Inferior parietal cortex (tissue), 1 donor: ENCODE measurements around the gene CMTM5.
"Not testable (repeated sequence)": the region's sequence is repeated elsewhere in the genome, so short reads cannot be mapped to it uniquely, and the experiment has no call there.

Experiments used
- DNase-seq: peaks from one replicate; pipeline ENCODE4 v3.0.0-alpha.2; 2016; ENCODE audit errors: extremely low spot score

CMTM5 gene

GRCh38 chr14:23414906-23415820 is 38.3 kb downstream of the CMTM5 start:
- DNase-seq = no peak

- DNase-seq = no peak
Observed at GRCh38 chr14:23415821-23416778, 39.3 kb downstream of the CMTM5 start.

- DNase-seq = no peak
Observed at GRCh38 chr14:23416801-23417200, 40.0 kb downstream of the CMTM5 start.

GRCh38 chr14:23417269-23417668 is 40.4 kb downstream of the CMTM5 start:
- DNase-seq = not testable (repeated sequence)

- DNase-seq = no peak
Observed at GRCh38 chr14:23418021-23418420, 41.2 kb downstream of the CMTM5 start.

DNA sequence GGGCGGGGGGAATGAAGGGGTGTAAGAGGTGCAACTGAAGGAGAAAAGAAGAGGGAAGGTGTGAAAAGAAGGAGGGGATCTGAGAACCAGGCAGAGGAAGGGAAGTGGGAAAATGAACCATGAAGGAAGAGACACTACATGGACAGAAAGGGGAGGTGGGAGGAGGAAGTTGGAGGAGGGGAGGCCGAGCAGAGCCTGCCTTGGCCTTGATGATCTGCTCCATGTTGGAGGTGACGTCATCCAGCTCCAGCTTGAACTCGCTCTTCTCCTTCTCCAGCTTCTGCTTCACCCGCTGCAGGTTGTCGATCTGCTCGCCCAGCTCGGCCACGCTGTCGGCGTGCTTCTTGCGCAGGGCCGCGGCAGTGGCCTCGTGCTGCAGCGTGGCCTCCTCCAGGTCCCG is 42.8 kb downstream of the CMTM5 start:
- not testable (repeated sequence) for DNase-seq

GRCh38 chr14:23421594-23421993 is 44.7 kb downstream of the CMTM5 start:
- DNase-seq = no peak

- no peak for DNase-seq
Observed at GRCh38 chr14:23423657-23424056, 46.8 kb downstream of the CMTM5 start.

DNA sequence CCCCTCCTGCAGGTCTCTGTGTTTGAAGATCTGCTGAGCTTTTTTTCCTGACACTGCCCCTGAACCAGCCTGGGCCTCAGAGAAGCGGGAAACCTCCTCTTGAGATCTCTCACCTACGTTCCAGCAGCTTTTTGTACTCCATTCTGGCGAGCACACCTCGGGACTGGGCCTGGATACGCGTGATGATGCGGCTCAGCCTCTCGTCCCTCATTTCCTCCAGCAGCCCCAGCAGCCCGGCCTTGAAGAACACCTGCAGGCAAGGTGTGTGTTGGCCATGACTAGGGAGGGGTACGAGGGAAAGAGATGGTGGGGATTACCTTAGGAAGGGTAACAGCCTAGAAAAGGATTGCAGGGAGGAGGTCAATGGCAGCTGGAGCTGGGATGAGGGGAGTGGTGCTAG is 48.3 kb downstream of the CMTM5 start:
- DNase-seq = no peak

DNA sequence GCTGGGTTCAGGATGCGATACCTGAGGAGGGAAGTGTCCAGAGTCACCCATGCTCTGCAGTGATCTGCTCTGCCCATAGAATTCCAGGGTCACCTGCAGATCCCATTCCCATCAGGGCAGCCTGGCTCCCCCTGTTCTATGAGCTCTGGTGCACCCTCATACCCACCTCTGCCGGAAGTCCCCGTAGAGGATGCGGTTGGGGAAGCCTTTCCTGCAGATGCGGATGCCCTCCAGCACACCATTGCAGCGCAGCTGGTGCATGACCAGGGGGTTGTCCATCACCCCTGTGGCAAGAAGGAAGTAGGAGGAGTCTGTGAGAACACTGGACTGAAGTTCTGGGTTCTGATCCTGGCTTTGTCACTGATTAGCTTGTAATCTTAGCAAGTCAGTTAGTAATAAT is 49.0 kb downstream of the CMTM5 start:
- not testable (repeated sequence) for DNase-seq

GRCh38 chr14:23428686-23429495 is 52.0 kb downstream of the CMTM5 start:
- DNase-seq = no peak
